GM19043 (cell line): ENCODE data around the gene IL10RB.

ENCODE experiments used
- ATAC-seq: cut with Tn5 transposase; IDR thresholded peaks from one replicate; pipeline ENCODE4 v1.9.1; 2021; ENCODE audit warnings: low read depth; ENCODE audit not compliant: unreplicated experiment

IL10RB gene

DNA sequence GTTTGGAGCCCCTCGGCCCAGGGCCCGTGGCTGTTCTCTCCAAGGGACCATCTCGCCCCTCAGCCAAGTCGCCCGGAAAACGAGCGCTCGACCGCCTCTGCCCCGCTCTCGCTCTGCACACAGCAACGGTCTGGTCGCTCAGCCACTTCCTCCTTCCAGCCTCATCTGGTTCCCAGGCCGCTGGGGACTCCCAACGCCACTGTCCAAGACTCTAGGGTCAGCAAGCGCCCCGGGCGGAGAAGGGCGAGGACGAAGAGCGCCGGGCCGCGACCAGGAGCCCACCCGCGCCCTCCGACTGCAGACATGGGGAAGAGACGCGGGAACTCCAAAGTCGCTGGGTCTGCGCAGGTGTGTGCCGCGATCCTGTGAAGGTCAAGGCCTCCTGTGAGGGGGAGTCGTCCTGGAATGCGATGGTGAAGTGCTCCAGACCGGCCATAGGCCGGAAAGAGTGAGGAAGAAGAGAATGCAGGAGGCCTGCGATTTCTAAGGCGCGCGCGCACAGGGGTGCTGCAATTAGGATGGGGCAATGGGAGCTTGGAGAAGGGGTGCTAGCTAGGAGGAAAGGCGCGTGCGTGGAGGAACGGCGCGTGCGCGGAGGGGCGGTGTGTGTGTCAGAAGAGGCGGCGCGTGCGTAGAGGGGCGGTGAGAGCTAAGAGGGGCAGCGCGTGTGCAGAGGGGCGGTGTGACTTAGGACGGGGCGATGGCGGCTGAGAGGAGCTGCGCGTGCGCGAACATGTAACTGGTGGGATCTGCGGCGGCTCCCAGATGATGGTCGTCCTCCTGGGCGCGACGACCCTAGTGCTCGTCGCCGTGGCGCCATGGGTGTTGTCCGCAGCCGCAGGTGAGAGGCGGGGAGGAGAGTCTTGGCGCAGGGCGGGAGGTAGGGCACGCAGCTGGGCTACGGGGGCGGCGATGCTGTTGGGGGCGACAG lies 58.4 kb downstream of the IL10RB start, which contains the start of gene IFNAR1:
TSS of gene IFNAR1 (plus strand) at position 680 of the 931 bp plus-strand sequence. CDS start at position 766, 86 bp downstream.
- peak; percentile 90 for ATAC-seq

DNA sequence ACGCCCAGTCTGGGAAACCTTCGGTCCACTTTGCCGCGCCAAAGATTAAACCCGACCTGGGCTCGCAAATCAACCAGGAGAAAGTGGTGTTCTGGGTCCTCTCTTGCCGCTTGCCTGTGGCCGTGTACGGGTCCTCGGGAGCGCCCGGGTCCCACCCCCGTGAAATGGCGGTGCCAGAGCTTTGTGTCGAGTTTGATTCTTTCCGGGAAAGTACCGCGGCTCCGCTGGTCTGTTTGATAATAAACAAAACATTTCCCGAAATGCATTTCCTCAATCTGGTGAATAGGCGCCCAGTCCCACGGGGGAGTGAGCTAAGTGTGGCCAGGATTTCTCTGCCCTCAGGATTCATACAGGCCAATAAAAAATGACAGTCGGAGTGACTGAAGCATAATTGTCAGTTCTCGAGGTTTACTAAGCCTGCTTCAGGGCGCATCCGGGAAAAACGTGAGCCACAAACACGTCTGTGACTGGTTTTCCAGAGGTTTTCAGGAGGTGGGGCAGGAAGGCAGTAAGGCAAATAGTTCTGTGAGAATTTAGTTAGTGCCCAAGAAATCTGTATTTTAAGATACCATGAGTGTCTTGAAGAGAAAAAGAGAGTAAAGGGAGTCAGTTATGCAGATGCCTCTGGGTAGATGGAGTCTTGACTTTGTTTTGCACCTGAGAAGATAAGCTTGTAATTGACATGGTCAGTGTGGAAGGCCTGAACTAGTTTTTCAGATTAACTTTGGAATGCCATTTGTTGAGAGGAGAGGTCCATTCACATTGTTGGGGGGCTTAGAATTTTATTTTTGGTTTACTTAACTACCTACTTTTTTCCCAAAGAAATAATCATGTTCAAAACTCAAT lies 59.3 kb downstream of the IL10RB start:
- ATAC-seq: no peak

DNA sequence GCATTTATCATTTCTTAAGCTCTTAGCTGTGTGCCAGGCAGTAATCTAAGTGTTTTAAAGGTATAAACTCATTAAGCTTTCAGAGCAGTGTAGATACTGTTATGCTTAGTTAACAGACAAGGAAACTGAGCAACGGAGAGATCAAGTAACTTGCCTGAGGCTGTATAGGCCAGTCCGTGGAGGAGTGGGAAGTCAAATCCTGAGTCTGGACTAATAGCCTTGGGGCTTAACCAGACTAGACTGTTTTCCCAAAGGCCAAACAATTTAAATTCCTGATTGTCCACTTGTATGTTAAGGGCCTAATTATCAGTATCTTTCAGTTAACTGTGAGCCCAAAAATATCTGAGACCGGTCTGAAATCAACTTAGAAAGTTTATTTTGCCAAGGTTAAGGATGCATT lies 61.2 kb downstream of the IL10RB start:
- no peak for ATAC-seq

DNA sequence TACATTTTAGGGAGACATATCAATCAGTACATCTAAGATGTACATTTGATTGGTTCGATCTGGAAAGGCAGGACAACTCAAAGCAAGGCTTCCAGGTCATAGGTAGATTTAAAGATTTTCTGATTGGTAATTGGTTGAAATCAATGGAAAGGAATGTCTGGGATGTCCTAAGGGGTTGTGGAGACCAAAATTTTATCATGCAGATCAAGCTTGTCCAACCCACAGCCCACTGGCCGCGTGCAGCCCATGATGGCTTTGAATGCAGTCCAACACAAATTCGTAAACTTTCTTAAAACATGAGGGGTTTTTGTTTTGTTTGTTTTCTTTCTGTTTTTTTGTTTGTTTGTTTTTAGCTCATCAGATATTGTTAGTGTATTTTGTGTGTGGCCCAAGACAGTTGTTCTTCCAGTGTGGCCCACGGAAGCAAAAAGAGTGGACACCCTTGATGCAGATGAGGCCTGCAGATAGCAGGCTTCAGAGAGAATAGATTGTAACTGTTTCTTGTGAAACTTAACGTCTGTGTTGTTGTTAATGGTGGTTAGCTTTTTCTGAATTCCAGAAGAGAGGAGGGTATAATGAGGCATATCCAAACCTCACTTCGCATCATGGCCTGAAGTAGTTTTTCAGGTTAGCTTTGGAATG lies 61.7 kb downstream of the IL10RB start:
- no peak for ATAC-seq

DNA sequence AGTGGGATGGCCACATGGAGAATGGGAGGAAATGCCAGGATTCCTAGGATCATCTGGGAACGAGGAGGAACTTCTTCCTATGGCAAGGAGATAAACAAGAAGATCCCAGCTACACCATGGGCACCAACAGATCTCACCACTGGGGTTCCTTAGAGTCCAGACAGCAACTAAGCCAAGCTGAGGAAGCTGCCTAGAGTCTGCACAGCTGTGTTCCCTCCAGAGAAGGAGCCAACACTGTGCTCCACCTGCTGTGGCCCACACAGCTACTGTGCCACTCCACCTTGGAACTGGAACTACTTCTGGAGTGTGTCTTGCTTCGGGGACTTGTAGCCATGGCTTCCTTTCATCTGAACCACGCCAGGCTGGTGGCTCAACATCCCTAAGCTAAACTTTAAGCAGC lies 64.6 kb downstream of the IL10RB start:
- no peak for ATAC-seq

DNA sequence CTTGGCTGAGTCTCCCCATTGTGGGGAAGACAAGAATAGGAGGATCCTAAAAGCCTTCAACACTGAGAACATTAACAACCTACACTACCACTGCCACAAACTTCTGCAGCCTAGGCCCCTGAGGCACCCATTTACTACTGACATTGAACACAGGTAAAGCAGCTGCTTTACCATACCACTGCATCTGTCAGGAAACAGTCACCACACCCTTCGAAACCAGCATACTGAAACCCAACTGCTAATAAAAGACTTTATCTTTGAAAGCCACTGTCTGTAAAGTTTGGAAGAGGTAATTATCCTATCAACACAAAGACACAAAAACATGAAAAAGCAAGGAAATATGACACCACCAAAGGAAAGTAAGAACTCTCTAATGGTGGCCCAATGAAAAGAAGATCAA lies 66.0 kb downstream of the IL10RB start:
- peak; percentile 75 for ATAC-seq

DNA sequence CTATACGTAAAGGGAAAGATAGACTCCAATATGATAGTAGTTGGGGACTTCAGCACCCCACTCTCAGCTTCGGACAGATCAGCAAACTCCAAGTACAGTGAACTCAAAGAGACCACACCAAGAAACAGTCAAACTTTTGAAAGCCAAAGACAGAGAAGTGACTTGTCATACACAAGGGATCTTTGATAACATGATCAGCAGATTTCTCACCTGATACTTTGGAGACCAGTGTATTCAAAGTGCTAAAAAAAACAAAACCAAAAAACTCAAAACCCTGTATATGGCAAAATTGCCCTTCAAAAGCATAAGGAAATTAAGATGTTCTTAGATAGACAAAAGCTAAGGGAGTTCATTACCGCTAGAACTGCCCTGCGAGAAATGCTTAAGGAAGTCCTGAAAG lies 68.0 kb downstream of the IL10RB start:
- ATAC-seq: no peak

DNA sequence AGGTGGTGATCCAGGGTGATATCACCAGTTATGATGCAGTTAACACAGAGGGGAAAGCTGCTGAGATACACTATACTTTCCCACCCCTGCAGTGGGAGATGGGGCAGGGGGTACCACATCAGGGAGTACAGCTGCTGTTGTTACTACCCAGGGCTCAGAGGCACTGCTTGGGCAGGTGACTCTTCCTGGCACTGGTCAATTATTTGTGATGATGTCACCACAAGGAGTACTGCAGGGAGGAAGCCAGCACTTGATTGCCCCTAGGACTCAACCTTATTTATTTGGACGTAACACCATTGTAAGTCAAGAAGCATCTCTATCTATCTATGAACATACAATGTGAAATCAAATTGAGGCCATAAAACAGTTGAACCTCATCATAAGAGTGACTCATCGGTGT lies 68.7 kb downstream of the IL10RB start:
- ATAC-seq: no peak

DNA sequence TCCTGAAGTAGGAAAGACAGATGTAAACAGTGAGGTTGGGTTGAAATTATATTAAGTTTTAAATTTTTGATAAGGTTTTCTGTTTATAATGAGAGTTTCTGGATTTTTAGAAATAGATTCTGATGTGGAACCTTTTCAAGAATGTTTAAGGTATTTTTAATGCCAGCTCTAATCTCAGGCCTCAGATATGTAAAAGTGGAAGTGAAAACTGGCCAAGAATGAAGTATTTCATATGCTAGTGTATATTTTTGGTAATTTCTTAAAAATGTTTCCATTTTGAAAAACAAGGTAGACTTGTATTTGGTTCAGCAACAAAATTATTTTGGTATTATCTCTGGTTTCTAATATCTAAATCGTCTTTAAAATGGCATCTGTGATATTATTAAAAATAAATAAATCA lies 73.0 kb downstream of the IL10RB start:
- no peak for ATAC-seq

DNA sequence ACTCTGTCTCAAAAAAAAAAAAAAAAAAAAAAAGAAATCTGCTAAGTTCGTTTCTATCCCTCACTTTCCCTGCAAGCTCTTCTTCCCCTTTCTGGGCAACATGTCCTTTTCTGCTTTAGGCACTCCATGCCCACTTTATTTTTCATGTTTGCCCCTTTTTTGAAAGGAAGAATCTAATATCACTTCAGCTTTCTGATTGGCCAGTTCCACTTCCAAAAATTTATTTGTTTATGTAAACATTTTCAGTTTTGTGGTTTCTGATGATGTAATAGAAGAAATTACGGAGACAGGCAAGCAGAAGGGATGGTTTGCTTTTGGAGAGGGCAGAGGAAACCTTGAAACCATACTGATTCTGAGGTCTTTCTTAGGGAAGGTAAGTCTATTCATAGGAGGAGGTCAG lies 73.8 kb downstream of the IL10RB start:
- no peak for ATAC-seq

DNA sequence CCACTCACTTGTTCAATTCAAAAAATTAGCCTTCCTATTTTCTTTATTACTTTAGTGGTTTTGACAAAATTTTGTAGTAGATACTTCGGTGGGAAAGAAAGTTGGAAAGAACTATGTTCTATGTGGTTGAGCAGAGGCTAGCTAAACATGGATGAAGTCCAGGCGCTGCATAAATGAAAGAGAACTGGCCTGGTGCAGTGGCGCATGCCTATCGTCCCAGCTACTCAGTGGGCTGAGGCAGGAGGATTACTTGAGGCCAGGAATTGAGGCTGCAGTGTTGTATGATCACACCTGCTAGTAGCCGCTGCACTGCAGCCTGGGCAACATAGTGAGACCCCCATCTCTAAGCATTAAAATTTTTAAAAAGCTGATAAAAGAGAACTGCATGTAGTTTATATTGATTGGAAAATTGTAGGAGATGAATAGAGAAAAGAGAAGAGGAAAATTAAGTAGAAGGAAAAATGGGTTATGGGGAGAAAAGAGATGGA lies 79.6 kb downstream of the IL10RB start:
- no peak for ATAC-seq
